Measurements from ENCODE around the gene EXOSC6. TPM values are rescaled to one million over a fixed set of nuclear protein-coding genes. Genes with fewer than 3 reads are reported as not detected.
"Not testable (repeated sequence)": the region's sequence is repeated elsewhere in the genome, so short reads cannot be mapped to it uniquely, and the experiment has no call there.

Gene EXOSC6
- total RNA-seq, 2 donors from 2014 or later, result 31.1 to 33.6 TPM

DNA sequence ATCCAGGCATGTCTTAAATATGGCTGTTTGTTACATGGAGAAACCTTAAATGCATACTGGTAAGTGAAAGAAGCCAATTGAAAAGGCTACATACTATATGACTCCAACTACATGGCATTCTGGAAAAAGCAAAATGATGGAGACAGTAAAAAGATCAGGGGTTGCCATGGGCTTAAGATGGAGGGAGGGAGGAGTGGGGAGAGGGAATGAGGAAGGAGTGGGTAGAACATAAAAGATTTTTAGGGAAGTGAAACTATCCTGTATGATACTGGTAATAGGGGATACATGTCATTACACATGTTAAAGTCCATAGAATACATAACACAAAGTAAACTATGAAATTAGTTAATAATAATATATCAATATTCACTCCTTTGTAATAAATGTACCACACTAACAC, 13.0 kb downstream of the EXOSC6 start:
- H3K27ac Mint-ChIP-seq; H3K27me3 Mint-ChIP-seq (ENCODE audit: insufficient read depth); H3K9me3 ChIP-seq (ENCODE audit: control insufficient read depth, low read length); H3K27me3 ChIP-seq (ENCODE audit: control insufficient read depth, insufficient read depth, low read length, poor library complexity, severe bottlenecking); H3K9ac ChIP-seq (ENCODE audit: extremely low read depth, low read length, poor library complexity, severe bottlenecking); H3K4me1 ChIP-seq (ENCODE audit: control insufficient read depth, insufficient read depth, low read length); H3K4me1 Mint-ChIP-seq; H3K27ac ChIP-seq (ENCODE audit: low read depth, low read length); H3K36me3 ChIP-seq (ENCODE audit: control insufficient read depth, insufficient read depth, low read length); DNase-seq; H3K4me3 ChIP-seq (ENCODE audit: low read length); H3K4me3 Mint-ChIP-seq; H3K9me3 Mint-ChIP-seq: not testable (repeated sequence)
- H3K36me3 Mint-ChIP-seq (ENCODE audit: low read depth), result peaks cover 23% of the 10 kb centered on the region

DNA sequence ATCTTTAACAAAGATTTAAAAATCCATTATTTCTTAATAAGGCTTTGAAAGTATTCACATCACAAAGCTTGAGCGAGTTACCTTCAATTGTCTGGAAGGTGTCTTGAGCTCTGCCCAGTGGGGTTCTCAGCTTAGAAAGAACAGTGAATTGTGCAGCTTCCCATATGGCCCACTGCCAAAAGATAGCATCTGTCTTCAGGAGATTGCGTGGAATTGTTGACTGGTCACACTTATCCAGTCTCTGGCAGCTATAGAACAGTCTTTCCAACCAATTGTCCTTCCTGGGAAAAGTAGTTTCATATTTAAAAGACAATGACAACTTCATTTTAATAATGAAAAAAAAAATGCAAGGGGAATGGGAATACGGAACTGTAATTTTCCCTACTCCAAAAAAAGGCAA, 19.9 kb downstream of the EXOSC6 start:
- not testable (repeated sequence) for DNase-seq; H3K36me3 ChIP-seq (ENCODE audit: control insufficient read depth, insufficient read depth, low read length); H3K4me1 ChIP-seq (ENCODE audit: control insufficient read depth, insufficient read depth, low read length); H3K4me3 ChIP-seq (ENCODE audit: low read length); H3K27ac ChIP-seq (ENCODE audit: low read depth, low read length); H3K9me3 ChIP-seq (ENCODE audit: control insufficient read depth, low read length); H3K9me3 Mint-ChIP-seq; H3K27me3 ChIP-seq (ENCODE audit: control insufficient read depth, insufficient read depth, low read length, poor library complexity, severe bottlenecking); H3K4me1 Mint-ChIP-seq; H3K9ac ChIP-seq (ENCODE audit: extremely low read depth, low read length, poor library complexity, severe bottlenecking); H3K27ac Mint-ChIP-seq; H3K27me3 Mint-ChIP-seq (ENCODE audit: insufficient read depth); H3K4me3 Mint-ChIP-seq
- 100% methylated on average over 2 of the region's 3 CpGs; no CpG with 5 or more reads in 1 of the 2 experiments for WGBS, 2 experiments (ENCODE audit: insufficient coverage in 1 of 2, insufficient read length in 1 of 2)
- peaks cover 23% of the 10 kb centered on the region for H3K36me3 Mint-ChIP-seq (ENCODE audit: low read depth)

DNA sequence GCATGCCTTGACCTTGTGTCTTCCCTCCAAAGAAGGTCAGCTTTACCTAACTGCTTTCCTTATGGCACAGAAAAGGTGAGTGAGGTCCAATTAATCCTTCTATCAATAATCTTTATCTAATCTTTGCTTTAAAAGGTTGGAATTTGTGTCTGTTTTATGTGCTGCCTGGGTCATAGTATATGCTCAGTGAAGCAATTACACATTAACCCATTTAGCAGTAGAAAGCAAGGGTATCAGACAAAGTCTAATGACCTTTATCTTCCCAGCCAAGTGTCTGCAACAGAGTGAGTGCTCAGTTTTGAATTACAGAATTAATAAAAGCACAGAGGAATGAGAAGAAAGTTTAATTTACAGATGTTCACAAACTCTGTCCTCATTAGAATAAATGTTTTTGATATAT, 25.7 kb downstream of the EXOSC6 start:
- peaks cover 30% of the 10 kb centered on the region for H3K36me3 Mint-ChIP-seq (ENCODE audit: low read depth)
- H3K27me3 Mint-ChIP-seq (ENCODE audit: insufficient read depth); H3K4me1 Mint-ChIP-seq; H3K4me1 ChIP-seq (ENCODE audit: control insufficient read depth, insufficient read depth, low read length); H3K27ac Mint-ChIP-seq; H3K9ac ChIP-seq (ENCODE audit: extremely low read depth, low read length, poor library complexity, severe bottlenecking); H3K36me3 ChIP-seq (ENCODE audit: control insufficient read depth, insufficient read depth, low read length); H3K4me3 Mint-ChIP-seq; H3K27ac ChIP-seq (ENCODE audit: low read depth, low read length); H3K9me3 ChIP-seq (ENCODE audit: control insufficient read depth, low read length); H3K9me3 Mint-ChIP-seq; H3K4me3 ChIP-seq (ENCODE audit: low read length); H3K27me3 ChIP-seq (ENCODE audit: control insufficient read depth, insufficient read depth, low read length, poor library complexity, severe bottlenecking); DNase-seq: not testable (repeated sequence)

DNA sequence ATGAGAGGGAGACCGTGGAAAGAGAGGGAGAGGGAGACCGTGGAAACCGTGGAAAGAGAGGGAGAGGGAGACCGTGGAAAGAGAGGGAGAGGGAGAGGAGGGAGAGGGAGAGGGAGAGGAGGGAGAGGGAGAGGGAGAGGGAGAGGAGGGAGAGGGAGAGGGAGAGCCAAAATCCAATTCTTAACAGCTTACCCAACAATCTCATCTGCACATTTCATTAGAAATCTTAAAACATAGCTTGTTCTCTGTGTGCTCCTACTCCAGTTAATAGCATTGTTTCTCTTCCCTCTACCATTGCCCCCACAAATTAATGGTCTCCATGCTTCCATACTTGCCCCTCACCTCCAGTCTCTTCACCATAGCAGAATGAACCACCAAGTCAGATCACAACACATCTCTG, 26.3 kb downstream of the EXOSC6 start:
- H3K36me3 ChIP-seq (ENCODE audit: control insufficient read depth, insufficient read depth, low read length); H3K4me1 ChIP-seq (ENCODE audit: control insufficient read depth, insufficient read depth, low read length); H3K4me3 ChIP-seq (ENCODE audit: low read length); H3K27ac ChIP-seq (ENCODE audit: low read depth, low read length); H3K4me1 Mint-ChIP-seq; H3K9ac ChIP-seq (ENCODE audit: extremely low read depth, low read length, poor library complexity, severe bottlenecking); H3K9me3 Mint-ChIP-seq; H3K4me3 Mint-ChIP-seq; DNase-seq; H3K27ac Mint-ChIP-seq; H3K27me3 ChIP-seq (ENCODE audit: control insufficient read depth, insufficient read depth, low read length, poor library complexity, severe bottlenecking); H3K27me3 Mint-ChIP-seq (ENCODE audit: insufficient read depth); H3K9me3 ChIP-seq (ENCODE audit: control insufficient read depth, low read length): not testable (repeated sequence)
- peaks cover 29% of the 10 kb centered on the region for H3K36me3 Mint-ChIP-seq (ENCODE audit: low read depth)
- WGBS, 2 experiments (ENCODE audit: insufficient coverage in 1 of 2, insufficient read length in 1 of 2), result 100% methylated on average over 1 of the region's 4 CpGs; no CpG with 5 or more reads in 1 of the 2 experiments

DNA sequence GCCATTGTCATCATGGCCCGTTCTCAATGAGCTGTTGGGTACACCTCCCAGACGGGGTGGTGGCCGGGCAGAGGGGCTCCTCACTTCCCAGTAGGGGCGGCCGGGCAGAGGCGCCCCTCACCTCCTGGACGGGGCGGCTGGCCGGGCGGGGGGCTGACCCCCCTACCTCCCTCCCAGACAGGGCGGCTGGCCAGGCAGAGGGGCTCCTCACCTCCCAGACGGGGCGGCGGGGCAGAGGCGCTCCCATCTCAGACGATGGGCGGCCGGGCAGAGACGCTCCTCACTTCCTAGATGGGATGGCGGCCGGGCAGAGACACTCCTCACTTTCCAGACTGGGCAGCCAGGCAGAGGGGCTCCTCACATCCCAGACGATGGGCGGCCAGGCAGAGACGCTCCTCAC, 27.1 kb downstream of the EXOSC6 start:
- H3K27ac Mint-ChIP-seq; H3K9me3 ChIP-seq (ENCODE audit: control insufficient read depth, low read length); H3K9me3 Mint-ChIP-seq; H3K4me1 Mint-ChIP-seq; DNase-seq; H3K4me1 ChIP-seq (ENCODE audit: control insufficient read depth, insufficient read depth, low read length); H3K27ac ChIP-seq (ENCODE audit: low read depth, low read length); H3K36me3 ChIP-seq (ENCODE audit: control insufficient read depth, insufficient read depth, low read length); H3K27me3 Mint-ChIP-seq (ENCODE audit: insufficient read depth); H3K27me3 ChIP-seq (ENCODE audit: control insufficient read depth, insufficient read depth, low read length, poor library complexity, severe bottlenecking); H3K4me3 Mint-ChIP-seq; H3K9ac ChIP-seq (ENCODE audit: extremely low read depth, low read length, poor library complexity, severe bottlenecking); H3K4me3 ChIP-seq (ENCODE audit: low read length): not testable (repeated sequence)
- peaks cover 29% of the 10 kb centered on the region for H3K36me3 Mint-ChIP-seq (ENCODE audit: low read depth)
- 95% methylated on average over 12 of the region's 24 CpGs; no CpG with 5 or more reads in 1 of the 2 experiments for WGBS, 2 experiments (ENCODE audit: insufficient coverage in 1 of 2, insufficient read length in 1 of 2)

DNA sequence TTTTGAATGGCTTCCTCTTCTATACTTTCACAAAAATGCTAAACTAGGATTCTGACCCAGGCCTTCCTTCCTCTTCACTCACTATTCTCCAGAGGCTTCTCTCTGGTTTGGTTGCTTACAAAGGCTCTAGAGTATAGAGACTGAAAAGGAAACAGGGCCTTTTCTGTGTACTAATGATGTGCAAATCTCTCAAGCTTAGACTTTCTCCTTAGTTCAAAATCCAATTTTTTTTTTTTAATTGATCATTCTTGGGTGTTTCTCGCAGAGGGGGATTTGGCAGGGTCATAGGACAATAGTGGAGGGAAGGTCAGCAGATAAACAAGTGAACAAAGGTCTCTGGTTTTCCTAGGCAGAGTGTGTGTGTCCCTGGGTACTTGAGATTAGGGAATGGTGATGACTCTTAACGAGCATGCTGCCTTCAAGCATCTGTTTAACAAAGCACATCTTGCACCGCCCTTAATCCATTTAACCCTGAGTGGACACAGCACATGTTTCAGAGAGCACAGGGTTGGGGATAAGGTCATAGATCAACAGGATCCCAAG, 27.7 kb downstream of the EXOSC6 start:
- H3K27me3 ChIP-seq (ENCODE audit: control insufficient read depth, insufficient read depth, low read length, poor library complexity, severe bottlenecking); H3K4me1 ChIP-seq (ENCODE audit: control insufficient read depth, insufficient read depth, low read length); H3K4me3 Mint-ChIP-seq; H3K4me3 ChIP-seq (ENCODE audit: low read length); DNase-seq; H3K9me3 Mint-ChIP-seq; H3K9ac ChIP-seq (ENCODE audit: extremely low read depth, low read length, poor library complexity, severe bottlenecking); H3K27me3 Mint-ChIP-seq (ENCODE audit: insufficient read depth); H3K27ac ChIP-seq (ENCODE audit: low read depth, low read length); H3K9me3 ChIP-seq (ENCODE audit: control insufficient read depth, low read length); H3K4me1 Mint-ChIP-seq: not testable (repeated sequence)
- H3K36me3 ChIP-seq (ENCODE audit: control insufficient read depth, insufficient read depth, low read length), result peaks cover 13% of the 10 kb centered on the region
- WGBS, 2 experiments (ENCODE audit: insufficient coverage in 1 of 2, insufficient read length in 1 of 2), result no CpG with 5 or more reads among the region's 3 CpGs
- peaks cover 32% of the 10 kb centered on the region for H3K36me3 Mint-ChIP-seq (ENCODE audit: low read depth)
- H3K27ac Mint-ChIP-seq, result peak overlapping the region; percentile 80

DNA sequence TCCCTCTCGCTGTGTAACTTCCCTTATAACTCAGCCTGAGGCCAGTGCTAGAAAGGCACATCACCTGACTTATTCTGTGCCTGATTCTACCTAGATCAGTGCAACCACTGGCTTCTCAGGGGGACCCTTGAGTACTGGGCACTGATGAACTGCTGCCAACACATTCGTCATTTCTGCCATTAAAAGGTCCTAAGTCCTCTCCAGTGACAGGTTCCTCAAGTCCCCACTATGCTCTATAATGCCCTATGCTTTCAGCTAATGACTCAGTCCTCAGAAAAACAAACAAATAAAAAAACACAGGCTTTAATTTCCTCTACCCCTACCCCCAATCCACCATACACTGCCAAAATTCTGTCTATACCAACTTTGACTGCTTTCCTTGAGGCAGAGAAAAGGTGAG, 28.5 kb downstream of the EXOSC6 start:
- H3K9me3 ChIP-seq (ENCODE audit: control insufficient read depth, low read length); H3K4me1 Mint-ChIP-seq; H3K27me3 ChIP-seq (ENCODE audit: control insufficient read depth, insufficient read depth, low read length, poor library complexity, severe bottlenecking); H3K27ac ChIP-seq (ENCODE audit: low read depth, low read length); H3K27me3 Mint-ChIP-seq (ENCODE audit: insufficient read depth); H3K4me1 ChIP-seq (ENCODE audit: control insufficient read depth, insufficient read depth, low read length); H3K9me3 Mint-ChIP-seq; H3K4me3 ChIP-seq (ENCODE audit: low read length); H3K9ac ChIP-seq (ENCODE audit: extremely low read depth, low read length, poor library complexity, severe bottlenecking); H3K4me3 Mint-ChIP-seq; H3K27ac Mint-ChIP-seq; DNase-seq: not testable (repeated sequence)
- whole genome bisulfite sequencing, 2 experiments (ENCODE audit: insufficient coverage in 1 of 2, insufficient read length in 1 of 2), result 100% methylated on average over 1 of the region's 2 CpGs; no CpG with 5 or more reads in 1 of the 2 experiments
- H3K36me3 Mint-ChIP-seq (ENCODE audit: low read depth), result peaks cover 32% of the 10 kb centered on the region
- H3K36me3 ChIP-seq (ENCODE audit: control insufficient read depth, insufficient read depth, low read length), result peaks cover 13% of the 10 kb centered on the region
